HL-60 (cell line): ENCODE data around the gene KRTAP5-7.

Experiments
- DNase-seq, 2 experiments: peaks; one replicate each; pipeline ENCODE4 v3.0.0-alpha.2; 2010 to 2020; ENCODE audit warnings: low read depth in 1 of 2, low spot score in 1 of 2
- H3K27ac ChIP-seq: fragments of 250-450 bp; sonication (Bioruptor Pico); replicated peaks from 2 replicates; pipeline ENCODE4 v1.5.1; 2020; ENCODE audit warnings: mild to moderate bottlenecking, moderate library complexity
- H3K27me3 ChIP-seq: fragments of 250-450 bp; sonication (Bioruptor Pico); 2 replicates; pipeline ENCODE4 v1.5.1; 2021; ENCODE audit warnings: mild to moderate bottlenecking, moderate library complexity; ENCODE audit not compliant: insufficient read depth, poor library complexity, severe bottlenecking
- H3K4me3 ChIP-seq: replicated peaks from 2 replicates; pipeline ENCODE4 v1.5.1; 2011; ENCODE audit warnings: mild to moderate bottlenecking, control low read depth, low read length; ENCODE audit not compliant: insufficient read depth
- CTCF ChIP-seq: IDR thresholded peaks from one replicate; pipeline ENCODE4 v1.5.1; 2011; ENCODE audit warnings: low read length, control low read depth, inconsistent platforms; ENCODE audit not compliant: insufficient read depth
- GABPA ChIP-seq: IDR thresholded peaks from 2 replicates; pipeline ENCODE4 v1.6.1; 2012; ENCODE audit warnings: low read depth
- POLR2AphosphoS5 ChIP-seq: IDR thresholded peaks from 2 replicates; pipeline ENCODE4 v1.6.1; 2012; ENCODE audit warnings: low read depth
- REST ChIP-seq: IDR thresholded peaks from 2 replicates; pipeline ENCODE4 v1.6.1; 2012; ENCODE audit warnings: low read depth; ENCODE audit not compliant: insufficient replicate concordance
- SPI1 ChIP-seq: IDR thresholded peaks from 2 replicates; pipeline ENCODE4 v1.6.1; 2012; ENCODE audit warnings: low read depth, mild to moderate bottlenecking, borderline replicate concordance

Gene KRTAP5-7

GRCh38 chr11:71485063-71485399 is 42.0 kb upstream of the KRTAP5-7 start:
- H3K27me3 ChIP-seq, result no peaks in the 10 kb centered on the region
- no peak overlapping the region for H3K27ac ChIP-seq
- TF ChIP-seq POLR2AphosphoS5 (no peak), GABPA (no peak), SPI1 (no peak), CTCF (no peak), REST (no peak)
- no peak overlapping the region for H3K4me3 ChIP-seq
- DNase-seq, result no peak

GRCh38 chr11:71485466-71485865 is 41.6 kb upstream of the KRTAP5-7 start:
- Histone ChIP-seq H3K27me3 (no peaks in the 10 kb centered on the region), H3K4me3 (no peak overlapping the region), H3K27ac (no peak overlapping the region)
- DNase-seq, result no peak
- TF ChIP-seq CTCF (no peak), POLR2AphosphoS5 (no peak), SPI1 (no peak), REST (no peak), GABPA (no peak)

- H3K4me3 ChIP-seq, result no peak overlapping the region
- no peaks in the 10 kb centered on the region for H3K27me3 ChIP-seq
- DNase-seq, result no peak
- H3K27ac ChIP-seq, result no peak overlapping the region
- TF ChIP-seq SPI1, result no peak
- TF ChIP-seq POLR2AphosphoS5, result no peak
Observed at GRCh38 chr11:71486320-71486719, 40.7 kb upstream of the KRTAP5-7 start.

- DNase-seq, result no peak
- Histone ChIP-seq H3K27ac (no peak overlapping the region), H3K4me3 (no peak overlapping the region), H3K27me3 (no peaks in the 10 kb centered on the region)
- TF ChIP-seq REST (no peak), SPI1 (no peak)
Observed at GRCh38 chr11:71488681-71489270, 38.3 kb upstream of the KRTAP5-7 start.
